Ovary (tissue), 9 donors: ENCODE data around the gene TREH. TPM values are rescaled to one million over a fixed set of nuclear protein-coding genes. Genes with fewer than 3 reads are reported as not detected.

Experiments
- DNase-seq, 5 donors: peaks; one replicate each; pipeline ENCODE4 v3.0.0-alpha.2; 2019 to 2020
- H3K27ac ChIP-seq, 2 donors: fragments of 200-600 bp; one replicate each; pipeline versions ENCODE4 v1.5.1 to v1.8.0; 2019 to 2022
- H3K27me3 ChIP-seq: fragments of 200-600 bp; one replicate; pipeline ENCODE4 v1.8.0; 2022
- H3K36me3 ChIP-seq: fragments of 200-600 bp; sonication (generic); one replicate; pipeline ENCODE4 v1.5.1; 2019
- H3K4me1 ChIP-seq: one replicate; pipeline ENCODE4 v1.8.1; 2013; ENCODE audit warnings: mild to moderate bottlenecking, moderate library complexity; ENCODE audit not compliant: insufficient read depth
- H3K4me3 ChIP-seq: fragments of 200-600 bp; sonication (generic); one replicate; pipeline ENCODE4 v1.5.1; 2017
- H3K9me3 ChIP-seq, 2 donors: fragments of 200-600 bp in 1 of 2; sonication (generic) in 1 of 2; one replicate each; pipeline versions ENCODE4 v1.5.1 to v1.8.1; 2013 to 2019; ENCODE audit warnings: mild to moderate bottlenecking in 1 of 2, moderate library complexity in 1 of 2
- EP300 ChIP-seq: sonication (generic); formaldehyde crosslinking; IDR thresholded peaks from one replicate; pipeline ENCODE4 v1.6.1; 2017; ENCODE audit warnings: antibody characterized with exemption
- POLR2A ChIP-seq: fragments of 450-650 bp; IDR thresholded peaks from one replicate; pipeline ENCODE4 v1.6.1; 2017; ENCODE audit warnings: antibody characterized with exemption, mild to moderate bottlenecking, moderate library complexity
- WGBS, 3 donors: extraction: QIAGEN DNeasy Blood & Tissue Kit in 1 of 3; methylation state at CpG; one replicate each; pipeline versions ENCODE4 v1.1.5 to v1.1.7; 2013 to 2017; 5-methylcytosine and 5-hydroxymethylcytosine counted together
- intact Hi-C, 4 donors: fragments of 100-400 bp; cut with DNase I; formaldehyde crosslinking; loops; one replicate each; pipeline versions ENCODE4 v1.11.0 to v1.15.1; 2022 to 2023
- polyA plus RNA-seq, 2 donors: library from polyadenylated mRNA; stranded (reverse); fragments of 200-250 nt in 1 of 2; fragments of 350-450 nt in 1 of 2; fragmentation: Illumina TruSeq in 1 of 2; extraction: RNeasy Lipid Tissue Mini Kit (QIAGEN cat#74804) in 1 of 2; gene quantifications; one replicate each; pipeline ENCODE4 v1.2.3, GENCODE V29; 2013 to 2014
- total RNA-seq, 7 donors: library from RNA; depleted of rRNA in 2 of 7; stranded (reverse); fragments of >200 nt in 2 of 7; fragmentation: NEBNext Ultra II Directional in 3 of 7; extraction: Animal tissue kit (Norgen Biotek cat#: 25700) in 3 of 7; gene quantifications; one replicate each; pipeline versions ENCODE4 v1.1.0 to v1.2.4, GENCODE V29; 2016 to 2023
- TF ChIP-seq, protein P1 (sequence below), 3 donors: fragments of 450-650 bp in 2 of 3; fragments of 200-600 bp in 1 of 3; IDR thresholded peaks; one replicate each; pipeline versions ENCODE4 v1.5.1 to v1.8.0; 2016 to 2022; ENCODE audit warnings: antibody characterized with exemption in 3 of 3, mild to moderate bottlenecking in 1 of 3
- donor health status: DM: no; HTN: no; CAD: no; lungs with moderate emphysema.
- donor health status: DM: no; HTN: no; CAD: no.
- donor health status: Bipolar disorder and iron deficiency.
- donor health status: DM: yes; HTN: yes; CAD: no.
- donor health status: DM: no; HTN: no; CAD: no.
- donor health status: DM: yes; HTN: yes; CAD: no.

Gene TREH
- total and polyA plus RNA-seq, 9 donors = 0.10 to 0.48 TPM; not detected in 7

GRCh38 chr11:118660681-118661424, 18.6 kb downstream of the TREH start:
- peak in 1 of 5 donors; percentile 49 for DNase-seq
- intact Hi-C loops = loop anchor here in 1 of 4 donors (5.0 kb wide), 1 partner anchor 69 kb away; no protein-coding TSS in a partner anchor

GRCh38 chr11:118659953-118660680, 19.3 kb downstream of the TREH start:
- Histone ChIP-seq H3K4me3 (no peak overlapping the region), H3K36me3 (no peaks in the 10 kb centered on the region), H3K27ac (no peak overlapping the region), H3K9me3 (no peaks in the 10 kb centered on the region), H3K4me1 (no peaks in the 10 kb centered on the region), H3K27me3 (no peaks in the 10 kb centered on the region)
- no peak for DNase-seq
- TF ChIP-seq, protein P1, sequence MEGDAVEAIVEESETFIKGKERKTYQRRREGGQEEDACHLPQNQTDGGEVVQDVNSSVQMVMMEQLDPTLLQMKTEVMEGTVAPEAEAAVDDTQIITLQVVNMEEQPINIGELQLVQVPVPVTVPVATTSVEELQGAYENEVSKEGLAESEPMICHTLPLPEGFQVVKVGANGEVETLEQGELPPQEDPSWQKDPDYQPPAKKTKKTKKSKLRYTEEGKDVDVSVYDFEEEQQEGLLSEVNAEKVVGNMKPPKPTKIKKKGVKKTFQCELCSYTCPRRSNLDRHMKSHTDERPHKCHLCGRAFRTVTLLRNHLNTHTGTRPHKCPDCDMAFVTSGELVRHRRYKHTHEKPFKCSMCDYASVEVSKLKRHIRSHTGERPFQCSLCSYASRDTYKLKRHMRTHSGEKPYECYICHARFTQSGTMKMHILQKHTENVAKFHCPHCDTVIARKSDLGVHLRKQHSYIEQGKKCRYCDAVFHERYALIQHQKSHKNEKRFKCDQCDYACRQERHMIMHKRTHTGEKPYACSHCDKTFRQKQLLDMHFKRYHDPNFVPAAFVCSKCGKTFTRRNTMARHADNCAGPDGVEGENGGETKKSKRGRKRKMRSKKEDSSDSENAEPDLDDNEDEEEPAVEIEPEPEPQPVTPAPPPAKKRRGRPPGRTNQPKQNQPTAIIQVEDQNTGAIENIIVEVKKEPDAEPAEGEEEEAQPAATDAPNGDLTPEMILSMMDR (IDR thresholded peaks at IDR 0.05) = no peak
- no peak for TF ChIP-seq POLR2A
- no peak for TF ChIP-seq EP300
- intact Hi-C loops = loop anchor here in 2 of 4 donors (2.0 to 5.0 kb wide), 2 partner anchors 63 to 68 kb away; no protein-coding TSS in a partner anchor
- WGBS, 3 donors = 61 to 72% (median 66%) methylated on average over 14 of the region's 14 CpGs

More at GRCh38 chr11:118660681-118661424, 18.6 kb downstream of the TREH start:
- Histone ChIP-seq H3K4me1 (no peaks in the 10 kb centered on the region), H3K9me3 (no peaks in the 10 kb centered on the region), H3K27ac (no peak overlapping the region), H3K27me3 (no peaks in the 10 kb centered on the region), H3K4me3 (no peak overlapping the region), H3K36me3 (no peaks in the 10 kb centered on the region)
- 71 to 85% (median 74%) methylated on average over 7 of the region's 7 CpGs for WGBS, 3 donors
- TF ChIP-seq POLR2A = no peak
- TF ChIP-seq EP300 = no peak
- TF ChIP-seq, protein P1 (IDR thresholded peaks at IDR 0.05) = no peak

- TF ChIP-seq EP300 = no peak
- TF ChIP-seq POLR2A = no peak
- TF ChIP-seq, protein P1 (IDR thresholded peaks at IDR 0.05) = peak; percentile 94 to 97 (median 95)
- peak overlapping the region; percentile 3 for H3K4me3 ChIP-seq
- no peaks in the 10 kb centered on the region for H3K9me3 ChIP-seq
- no peaks in the 10 kb centered on the region for H3K4me1 ChIP-seq
- peak overlapping the region; percentile 40 to 58 for H3K27ac ChIP-seq
- intact Hi-C loops = loop anchor here in 1 of 4 donors (2.0 kb wide), 1 partner anchor 63 kb away; no protein-coding TSS in a partner anchor
- H3K36me3 ChIP-seq = no peaks in the 10 kb centered on the region
- DNase-seq = peak; percentile 90 to 96 (median 95)
- WGBS, 3 donors = 3 to 7% (median 5%) methylated on average over 24 to 26 of the region's 26 CpGs
- no peaks in the 10 kb centered on the region for H3K27me3 ChIP-seq
Measured at GRCh38 chr11:118659314-118659952, 20.0 kb downstream of the TREH start.
